ENCODE results near the gene BCAM. TPM values are rescaled to one million over a fixed set of nuclear protein-coding genes. Genes with fewer than 3 reads are reported as not detected.
"Not testable (repeated sequence)": the region's sequence is repeated elsewhere in the genome, so short reads cannot be mapped to it uniquely, and the experiment has no call there.

BCAM gene
- total RNA-seq, 1 donor from 2014 or later, result 42.3 TPM

GRCh38 chr19:44816301-44816700 lies 7.4 kb downstream of the BCAM start:
- DNase-seq (ENCODE audit: low spot score), result no peak

GRCh38 chr19:44817725-44818465 lies 9.0 kb downstream of the BCAM start:
- no peak for DNase-seq (ENCODE audit: low spot score)

DNA sequence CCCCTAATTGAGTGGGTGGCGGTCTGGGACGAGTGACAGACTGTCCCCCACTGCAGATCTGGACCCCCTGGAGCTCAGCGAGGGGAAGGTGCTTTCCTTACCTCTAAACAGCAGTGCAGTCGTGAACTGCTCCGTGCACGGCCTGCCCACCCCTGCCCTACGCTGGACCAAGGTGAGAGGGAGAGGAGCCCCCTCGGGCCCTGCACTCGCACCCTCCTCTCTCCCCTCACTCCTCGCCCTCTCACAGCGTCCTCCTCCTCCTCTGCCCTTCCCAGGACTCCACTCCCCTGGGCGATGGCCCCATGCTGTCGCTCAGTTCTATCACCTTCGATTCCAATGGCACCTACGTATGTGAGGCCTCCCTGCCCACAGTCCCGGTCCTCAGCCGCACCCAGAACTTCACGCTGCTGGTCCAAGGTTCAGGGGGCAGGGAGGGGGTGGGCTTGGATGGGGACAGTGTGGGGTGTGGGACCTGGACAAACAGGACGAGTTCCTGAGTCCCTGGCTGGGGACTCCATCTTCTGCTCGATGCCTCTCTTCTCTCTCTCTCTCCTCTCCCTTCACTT lies 9.6 kb downstream of the BCAM start:
- DNase-seq (ENCODE audit: low spot score), result no peak

DNA sequence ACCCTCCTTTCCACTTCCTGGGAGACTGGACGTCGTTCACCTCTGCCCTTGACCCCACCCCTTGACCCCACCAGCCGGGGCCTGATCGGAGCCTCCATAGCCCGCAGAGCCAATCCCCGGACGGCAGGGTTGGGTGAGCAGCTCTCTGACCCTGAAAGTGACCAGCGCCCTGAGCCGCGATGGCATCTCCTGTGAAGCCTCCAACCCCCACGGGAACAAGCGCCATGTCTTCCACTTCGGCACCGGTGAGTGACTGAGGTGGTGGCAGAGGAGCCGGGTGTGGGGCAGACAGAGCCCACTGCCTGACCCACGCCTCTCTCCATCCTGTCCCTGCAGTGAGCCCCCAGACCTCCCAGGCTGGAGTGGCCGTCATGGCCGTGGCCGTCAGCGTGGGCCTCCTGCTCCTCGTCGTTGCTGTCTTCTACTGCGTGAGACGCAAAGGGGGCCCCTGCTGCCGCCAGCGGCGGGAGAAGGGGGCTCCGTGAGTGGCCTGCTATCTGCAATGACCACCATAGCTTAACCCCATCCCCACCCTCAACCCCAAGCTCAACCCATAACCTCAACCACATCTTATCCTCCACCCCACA lies 10.4 kb downstream of the BCAM start:
- no peak for DNase-seq (ENCODE audit: low spot score)

DNA sequence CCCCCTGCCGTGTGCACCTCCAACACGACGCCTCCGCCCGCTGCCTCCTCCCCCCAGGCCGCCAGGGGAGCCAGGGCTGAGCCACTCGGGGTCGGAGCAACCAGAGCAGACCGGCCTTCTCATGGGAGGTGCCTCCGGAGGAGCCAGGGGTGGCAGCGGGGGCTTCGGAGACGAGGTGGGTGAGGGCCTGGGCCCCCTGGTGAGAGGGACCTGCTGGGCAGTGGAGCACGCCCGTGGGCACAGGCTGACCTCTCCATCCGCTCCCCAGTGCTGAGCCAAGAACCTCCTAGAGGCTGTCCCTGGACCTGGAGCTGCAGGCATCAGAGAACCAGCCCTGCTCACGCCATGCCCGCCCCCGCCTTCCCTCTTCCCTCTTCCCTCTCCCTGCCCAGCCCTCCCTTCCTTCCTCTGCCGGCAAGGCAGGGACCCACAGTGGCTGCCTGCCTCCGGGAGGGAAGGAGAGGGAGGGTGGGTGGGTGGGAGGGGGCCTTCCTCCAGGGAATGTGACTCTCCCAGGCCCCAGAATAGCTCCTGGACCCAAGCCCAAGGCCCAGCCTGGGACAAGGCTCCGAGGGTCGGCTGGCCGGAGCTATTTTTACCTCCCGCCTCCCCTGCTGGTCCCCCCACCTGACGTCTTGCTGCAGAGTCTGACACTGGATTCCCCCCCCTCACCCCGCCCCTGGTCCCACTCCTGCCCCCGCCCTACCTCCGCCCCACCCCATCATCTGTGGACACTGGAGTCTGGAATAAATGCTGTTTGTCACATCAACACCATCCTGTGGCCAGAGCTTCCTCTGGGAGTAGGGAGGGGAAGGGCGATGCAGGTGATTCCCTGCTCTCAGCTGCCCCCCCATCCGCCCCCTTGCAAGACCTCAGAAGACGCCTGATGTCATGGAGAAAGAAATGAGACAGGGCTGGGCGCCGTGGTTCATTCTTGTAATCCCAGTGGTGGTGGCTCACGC lies 12.0 kb downstream of the BCAM start:
- DNase-seq (ENCODE audit: low spot score), result no peak

DNA sequence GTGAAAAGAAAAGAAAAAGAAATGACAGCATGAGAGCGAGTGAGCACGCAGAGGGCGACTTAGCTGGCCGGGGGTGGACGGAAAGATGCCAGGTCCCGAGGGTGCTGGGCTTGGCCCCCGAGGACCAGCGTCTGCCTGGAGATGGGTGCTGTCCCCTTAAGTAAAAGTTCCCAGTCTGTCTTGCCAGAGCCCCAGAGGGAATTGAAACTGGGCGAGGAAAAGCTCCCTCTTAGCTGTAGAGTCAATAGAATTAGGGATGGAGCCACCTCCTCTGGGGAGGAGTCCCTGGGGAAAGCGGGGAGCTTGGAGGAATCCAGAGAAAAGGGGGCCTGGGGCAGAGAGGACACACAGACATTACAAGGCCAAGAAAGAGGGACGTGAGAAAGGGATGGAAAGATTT lies 13.3 kb downstream of the BCAM start:
- DNase-seq (ENCODE audit: low spot score), result no peak

DNA sequence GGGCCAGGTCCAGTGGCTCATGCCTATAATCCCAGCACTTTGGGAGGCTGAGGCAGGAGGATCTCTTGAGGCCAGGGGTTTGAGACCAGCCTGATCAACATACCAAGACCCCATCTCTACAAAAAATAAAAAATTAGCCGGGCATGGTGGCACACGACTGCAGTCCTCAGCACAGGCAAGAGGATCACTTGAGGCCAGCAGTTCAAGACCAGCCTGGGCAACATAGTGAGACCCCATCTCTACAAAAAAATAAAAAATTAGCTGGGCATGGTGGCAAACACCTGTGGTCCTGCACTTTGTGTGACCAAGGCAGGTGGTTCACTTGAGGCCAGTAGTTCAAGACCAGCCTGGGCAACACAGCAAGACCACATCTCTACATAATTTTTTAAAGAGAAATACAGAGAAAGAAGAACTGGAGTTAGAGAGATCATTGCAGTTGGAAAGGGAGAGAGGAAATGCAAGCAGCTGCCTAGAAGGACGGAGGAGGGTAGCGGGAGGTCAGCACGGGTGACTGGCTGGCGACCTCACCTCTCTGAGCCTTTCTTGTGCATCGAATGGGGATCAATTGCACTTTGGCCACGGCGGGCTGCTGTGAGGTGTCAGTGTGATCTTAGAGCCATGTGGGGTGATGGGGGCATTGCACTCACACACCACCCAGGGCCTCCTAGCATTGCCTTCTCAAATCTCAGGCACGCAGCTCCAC lies 13.9 kb downstream of the BCAM start:
- no peak for DNase-seq (ENCODE audit: low spot score)

DNA sequence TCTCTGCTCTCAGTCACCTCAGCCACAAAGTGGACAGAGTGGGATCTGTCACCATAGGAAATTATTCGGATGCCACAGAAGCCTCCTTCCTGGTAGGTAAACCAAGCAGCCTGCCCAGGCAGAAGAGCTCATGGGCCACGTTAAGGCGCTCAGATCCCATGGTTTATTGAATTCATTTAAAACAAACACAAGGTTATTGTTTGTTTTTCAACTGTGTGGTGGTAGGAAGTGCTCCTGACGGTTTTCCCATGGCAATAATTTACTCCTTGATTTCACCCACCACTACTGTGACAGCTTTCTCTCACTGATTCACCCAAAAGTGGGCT lies 14.4 kb downstream of the BCAM start:
- no peak for DNase-seq (ENCODE audit: low spot score)

- no peak for DNase-seq (ENCODE audit: low spot score)
Measured at GRCh38 chr19:44824761-44825160, 15.9 kb downstream of the BCAM start.

GRCh38 chr19:44832875-44833274 lies 24.0 kb downstream of the BCAM start:
- DNase-seq (ENCODE audit: low spot score), result not testable (repeated sequence)

- not testable (repeated sequence) for DNase-seq (ENCODE audit: low spot score)
Measured at GRCh38 chr19:44834399-44834798, 25.5 kb downstream of the BCAM start.

DNA sequence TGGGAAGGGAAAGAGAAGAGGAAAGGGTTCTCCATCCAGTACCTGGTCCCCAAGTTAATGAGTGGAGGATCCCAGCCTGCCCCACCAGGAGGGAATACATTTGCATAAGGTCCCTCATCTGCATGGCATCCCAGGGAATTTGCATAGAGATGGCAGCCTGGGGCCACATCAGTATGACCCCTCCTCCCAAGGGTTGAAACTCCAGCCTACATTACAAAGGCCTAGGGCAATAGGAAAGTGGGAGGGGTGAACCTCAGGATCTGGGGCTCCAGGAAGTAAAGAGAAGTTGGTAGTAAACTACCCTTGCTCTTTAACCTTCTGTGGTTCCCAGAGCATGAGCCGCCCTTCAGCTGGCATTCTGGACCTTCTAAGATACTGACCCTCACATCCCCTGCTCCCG lies 30.4 kb downstream of the BCAM start:
- DNase-seq (ENCODE audit: low spot score), result no peak

- no peak for DNase-seq (ENCODE audit: low spot score)
Measured at GRCh38 chr19:44840811-44841210, 31.9 kb downstream of the BCAM start.

DNA sequence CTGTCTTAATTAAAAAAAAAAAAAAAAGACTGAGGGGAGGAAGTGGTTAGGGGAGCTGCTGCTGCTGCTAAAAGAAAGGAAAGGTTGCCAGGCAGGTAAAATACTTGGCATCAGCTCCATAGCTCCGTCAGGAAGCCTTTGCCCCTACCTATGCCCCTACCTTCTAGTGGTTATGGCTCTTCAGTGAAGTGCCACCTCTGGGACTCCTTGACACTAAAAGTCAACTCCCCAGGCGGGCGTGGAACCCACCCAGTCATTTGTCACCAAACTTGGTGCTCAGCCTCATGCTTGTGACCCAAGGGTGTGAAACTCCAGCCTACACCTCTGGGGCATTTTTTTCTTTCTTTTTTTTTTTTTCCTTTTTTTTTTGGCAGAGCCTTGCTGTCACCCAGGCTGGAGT lies 32.3 kb downstream of the BCAM start:
- DNase-seq (ENCODE audit: low spot score), result no peak

DNA sequence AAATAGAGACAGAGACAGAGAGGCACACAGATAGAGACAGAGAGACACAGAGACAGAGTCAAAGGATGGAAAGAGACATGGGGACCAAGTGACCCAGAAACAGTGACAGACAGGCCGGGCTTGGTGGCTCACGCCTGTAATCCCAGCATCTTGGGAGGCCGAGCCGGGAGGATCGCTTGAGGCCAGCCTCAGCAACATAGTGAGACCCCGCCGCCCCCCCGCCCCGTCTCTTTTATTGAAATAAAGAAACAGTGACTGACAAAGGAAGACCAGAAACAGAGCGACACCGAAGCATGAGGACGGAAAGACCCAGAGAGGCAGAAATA lies 36.3 kb downstream of the BCAM start:
- DNase-seq (ENCODE audit: low spot score), result no peak

DNA sequence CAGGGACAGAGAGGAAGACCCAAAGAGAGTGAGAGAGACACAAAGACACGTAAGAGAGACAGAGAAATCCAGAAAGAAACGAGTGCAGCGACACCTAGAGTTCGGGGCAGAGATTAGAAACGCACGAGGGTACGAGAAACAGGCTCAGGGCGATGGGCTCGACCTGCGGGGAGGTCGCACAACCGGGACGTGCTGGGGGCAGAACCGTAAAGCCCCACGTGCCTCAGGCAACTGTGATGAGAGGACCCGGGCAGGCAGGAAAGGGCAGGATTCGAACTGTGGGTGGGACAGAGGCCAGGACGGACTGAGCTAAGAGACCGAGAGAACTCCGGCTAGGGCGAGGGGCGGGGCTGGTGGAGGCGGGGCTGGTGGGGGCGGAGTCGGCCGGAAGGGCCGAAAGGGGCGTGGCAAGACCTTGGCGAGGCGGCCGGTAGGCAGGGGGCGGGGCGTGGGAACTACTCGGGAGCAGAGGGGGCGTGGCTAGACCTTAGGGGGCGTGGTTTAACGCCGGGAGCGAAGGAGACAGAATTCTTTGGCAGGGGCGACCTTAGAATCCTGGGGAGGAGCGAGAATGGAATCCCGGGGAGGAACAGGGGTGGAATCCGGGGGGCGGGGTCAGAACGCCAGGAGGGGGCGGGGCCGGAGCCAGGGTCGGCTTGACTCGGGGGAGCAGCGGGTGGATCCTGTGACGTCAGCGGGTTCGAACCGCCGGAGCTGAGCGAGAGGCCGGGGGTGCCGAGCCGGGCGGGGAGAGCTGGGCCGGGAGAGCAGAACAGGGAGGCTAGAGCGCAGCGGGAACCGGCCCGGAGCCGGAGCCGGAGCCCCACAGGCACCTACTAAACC lies 36.9 kb downstream of the BCAM start, which contains the start of gene NECTIN2:
NECTIN2 (plus strand) TSS at position 686 of the 843 bp plus-strand sequence. CDS start 229 bp downstream, outside the sequence.
- DNase-seq (ENCODE audit: low spot score), result peak; percentile 100

- DNase-seq (ENCODE audit: low spot score), result no peak
Measured at GRCh38 chr19:44846455-44847143, 37.7 kb downstream of the BCAM start.

- peak; percentile 93 for DNase-seq (ENCODE audit: low spot score)
Measured at GRCh38 chr19:44847144-44848035, 38.5 kb downstream of the BCAM start.
